ENCODE data around the gene TSPAN14.

TSPAN14 gene

DNA sequence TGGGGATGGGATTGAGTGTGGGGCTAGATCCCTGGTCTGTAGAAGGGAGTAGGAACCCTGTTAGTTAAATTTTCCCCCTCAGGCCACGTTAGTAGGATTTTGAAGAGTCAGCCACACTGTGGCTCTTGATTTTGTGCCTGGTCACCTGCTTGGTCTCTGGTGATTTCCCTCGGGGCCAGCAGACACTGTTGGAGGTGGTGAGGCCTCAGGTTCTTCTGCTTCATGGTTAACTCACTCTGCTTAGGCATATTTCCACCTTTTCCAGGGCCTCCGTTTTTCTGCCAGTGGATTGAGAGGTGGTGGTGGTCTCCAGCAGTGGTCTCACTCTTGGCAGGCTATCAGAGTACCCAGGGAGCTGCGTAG lies 4.1 kb downstream of the TSPAN14 start:
- DNase-seq (ENCODE audit: low read depth in 1 of 2, low spot score in 1 of 2), result no peak
- Histone ChIP-seq H3K27me3 (ENCODE audit: insufficient read depth, poor library complexity, severe bottlenecking) (no peaks in the 10 kb centered on the region), H3K4me3 (replicated peaks; ENCODE audit: insufficient read depth, low read length) (no peak overlapping the region), H3K27ac (replicated peaks) (peak overlapping the region; percentile 16; the same call in 1 of the 2 replicates)
- TF ChIP-seq, protein P1, sequence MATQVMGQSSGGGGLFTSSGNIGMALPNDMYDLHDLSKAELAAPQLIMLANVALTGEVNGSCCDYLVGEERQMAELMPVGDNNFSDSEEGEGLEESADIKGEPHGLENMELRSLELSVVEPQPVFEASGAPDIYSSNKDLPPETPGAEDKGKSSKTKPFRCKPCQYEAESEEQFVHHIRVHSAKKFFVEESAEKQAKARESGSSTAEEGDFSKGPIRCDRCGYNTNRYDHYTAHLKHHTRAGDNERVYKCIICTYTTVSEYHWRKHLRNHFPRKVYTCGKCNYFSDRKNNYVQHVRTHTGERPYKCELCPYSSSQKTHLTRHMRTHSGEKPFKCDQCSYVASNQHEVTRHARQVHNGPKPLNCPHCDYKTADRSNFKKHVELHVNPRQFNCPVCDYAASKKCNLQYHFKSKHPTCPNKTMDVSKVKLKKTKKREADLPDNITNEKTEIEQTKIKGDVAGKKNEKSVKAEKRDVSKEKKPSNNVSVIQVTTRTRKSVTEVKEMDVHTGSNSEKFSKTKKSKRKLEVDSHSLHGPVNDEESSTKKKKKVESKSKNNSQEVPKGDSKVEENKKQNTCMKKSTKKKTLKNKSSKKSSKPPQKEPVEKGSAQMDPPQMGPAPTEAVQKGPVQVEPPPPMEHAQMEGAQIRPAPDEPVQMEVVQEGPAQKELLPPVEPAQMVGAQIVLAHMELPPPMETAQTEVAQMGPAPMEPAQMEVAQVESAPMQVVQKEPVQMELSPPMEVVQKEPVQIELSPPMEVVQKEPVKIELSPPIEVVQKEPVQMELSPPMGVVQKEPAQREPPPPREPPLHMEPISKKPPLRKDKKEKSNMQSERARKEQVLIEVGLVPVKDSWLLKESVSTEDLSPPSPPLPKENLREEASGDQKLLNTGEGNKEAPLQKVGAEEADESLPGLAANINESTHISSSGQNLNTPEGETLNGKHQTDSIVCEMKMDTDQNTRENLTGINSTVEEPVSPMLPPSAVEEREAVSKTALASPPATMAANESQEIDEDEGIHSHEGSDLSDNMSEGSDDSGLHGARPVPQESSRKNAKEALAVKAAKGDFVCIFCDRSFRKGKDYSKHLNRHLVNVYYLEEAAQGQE (IDR thresholded peaks at IDR 0.05; ENCODE audit: insufficient replicate concordance, low read depth), result no peak
- no peak for TF ChIP-seq POLR2AphosphoS5 (IDR thresholded peaks at IDR 0.05; ENCODE audit: low read depth)
- TF ChIP-seq SPI1 (IDR thresholded peaks at IDR 0.05; ENCODE audit: borderline replicate concordance, low read depth), result no peak
- TF ChIP-seq, protein P2, sequence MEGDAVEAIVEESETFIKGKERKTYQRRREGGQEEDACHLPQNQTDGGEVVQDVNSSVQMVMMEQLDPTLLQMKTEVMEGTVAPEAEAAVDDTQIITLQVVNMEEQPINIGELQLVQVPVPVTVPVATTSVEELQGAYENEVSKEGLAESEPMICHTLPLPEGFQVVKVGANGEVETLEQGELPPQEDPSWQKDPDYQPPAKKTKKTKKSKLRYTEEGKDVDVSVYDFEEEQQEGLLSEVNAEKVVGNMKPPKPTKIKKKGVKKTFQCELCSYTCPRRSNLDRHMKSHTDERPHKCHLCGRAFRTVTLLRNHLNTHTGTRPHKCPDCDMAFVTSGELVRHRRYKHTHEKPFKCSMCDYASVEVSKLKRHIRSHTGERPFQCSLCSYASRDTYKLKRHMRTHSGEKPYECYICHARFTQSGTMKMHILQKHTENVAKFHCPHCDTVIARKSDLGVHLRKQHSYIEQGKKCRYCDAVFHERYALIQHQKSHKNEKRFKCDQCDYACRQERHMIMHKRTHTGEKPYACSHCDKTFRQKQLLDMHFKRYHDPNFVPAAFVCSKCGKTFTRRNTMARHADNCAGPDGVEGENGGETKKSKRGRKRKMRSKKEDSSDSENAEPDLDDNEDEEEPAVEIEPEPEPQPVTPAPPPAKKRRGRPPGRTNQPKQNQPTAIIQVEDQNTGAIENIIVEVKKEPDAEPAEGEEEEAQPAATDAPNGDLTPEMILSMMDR (IDR thresholded peaks at IDR 0.05; ENCODE audit: insufficient read depth, low read length), result no peak
- no peak for TF ChIP-seq GABPA (IDR thresholded peaks at IDR 0.05; ENCODE audit: low read depth)

DNA sequence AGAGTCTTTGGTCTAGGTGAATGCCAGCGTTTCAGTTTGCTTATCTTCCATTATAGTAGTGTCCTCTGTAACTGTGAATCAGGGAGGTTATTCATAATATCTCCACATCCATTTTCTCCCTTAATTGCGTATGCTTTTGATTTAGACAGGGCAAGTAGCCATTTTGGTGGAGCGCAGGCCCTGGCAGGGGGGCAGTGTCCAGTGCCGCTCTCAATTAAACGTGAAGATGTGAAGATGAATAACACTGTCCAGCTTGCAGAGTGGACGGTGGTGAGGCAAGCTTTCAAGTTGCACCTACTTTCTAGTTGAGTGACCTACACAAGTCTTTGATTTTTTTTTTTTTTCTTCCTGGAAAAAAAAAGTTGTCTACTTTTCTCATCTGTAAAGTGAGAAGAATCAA lies 4.5 kb downstream of the TSPAN14 start:
- no peak overlapping the region for H3K4me3 ChIP-seq (replicated peaks; ENCODE audit: insufficient read depth, low read length)
- TF ChIP-seq, protein P1 (IDR thresholded peaks at IDR 0.05; ENCODE audit: insufficient replicate concordance, low read depth), result no peak
- TF ChIP-seq, protein P2 (IDR thresholded peaks at IDR 0.05; ENCODE audit: insufficient read depth, low read length), result no peak
- TF ChIP-seq GABPA (IDR thresholded peaks at IDR 0.05; ENCODE audit: low read depth) (no peak), POLR2AphosphoS5 (IDR thresholded peaks at IDR 0.05; ENCODE audit: low read depth) (no peak), SPI1 (IDR thresholded peaks at IDR 0.05; ENCODE audit: borderline replicate concordance, low read depth) (no peak)
- no peaks in the 10 kb centered on the region for H3K27me3 ChIP-seq (ENCODE audit: insufficient read depth, poor library complexity, severe bottlenecking)
- H3K27ac ChIP-seq (replicated peaks), result peak overlapping the region; percentile 16; the same call in 1 of the 2 replicates
- DNase-seq (ENCODE audit: low read depth in 1 of 2, low spot score in 1 of 2), result no peak

DNA sequence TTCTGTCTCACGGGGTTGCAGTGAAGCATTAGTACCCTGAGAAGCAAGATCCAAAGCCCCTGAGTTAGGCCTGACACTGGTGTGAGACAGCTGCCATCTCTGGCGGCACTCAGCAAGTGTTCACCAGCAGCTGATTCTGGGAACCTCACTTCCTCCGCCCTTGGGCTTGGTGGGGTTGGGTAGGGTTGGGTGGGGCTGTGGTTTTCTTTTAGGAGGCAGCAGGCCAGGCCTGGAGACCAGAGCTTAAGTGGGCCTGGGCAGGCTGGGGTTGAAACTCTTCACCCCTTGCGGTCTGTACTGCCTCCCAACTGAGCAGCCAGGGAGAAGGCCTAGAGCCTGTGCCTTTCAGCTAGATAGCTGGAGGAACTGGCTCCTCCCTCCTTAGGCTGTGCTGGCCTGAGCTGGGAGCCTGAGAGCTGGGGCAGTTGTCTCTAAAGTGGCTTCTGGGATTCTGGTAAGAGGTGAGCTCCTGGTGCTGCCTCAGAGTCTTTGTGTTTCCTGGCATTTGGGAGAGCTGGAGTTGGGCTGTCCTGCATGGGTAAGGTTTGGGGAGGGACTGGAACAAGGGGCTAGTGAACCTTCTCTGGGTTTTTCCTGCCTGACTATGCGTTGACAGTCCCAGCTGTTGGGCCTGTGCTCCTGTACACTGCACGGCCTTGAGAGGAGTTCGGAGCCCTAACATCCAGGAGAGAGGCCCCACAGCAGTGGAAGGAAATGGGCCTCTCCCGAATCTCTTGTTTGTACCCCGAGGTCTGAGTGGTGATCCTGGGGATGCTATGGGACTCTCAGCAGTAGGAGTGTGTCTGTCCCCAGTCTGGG lies 5.1 kb downstream of the TSPAN14 start:
- Histone ChIP-seq H3K27me3 (ENCODE audit: insufficient read depth, poor library complexity, severe bottlenecking) (no peaks in the 10 kb centered on the region), H3K27ac (replicated peaks) (peak overlapping the region; percentile 40), H3K4me3 (replicated peaks; ENCODE audit: insufficient read depth, low read length) (peak overlapping the region; percentile 12)
- TF ChIP-seq GABPA (IDR thresholded peaks at IDR 0.05; ENCODE audit: low read depth), result no peak
- peak; percentile 29; the same call in 1 of the 2 replicates for TF ChIP-seq POLR2AphosphoS5 (IDR thresholded peaks at IDR 0.05; ENCODE audit: low read depth)
- TF ChIP-seq SPI1 (IDR thresholded peaks at IDR 0.05; ENCODE audit: borderline replicate concordance, low read depth), result peak; percentile 72; the same call in 1 of the 2 replicates
- peak; percentile 63 to 90 for DNase-seq (ENCODE audit: low read depth in 1 of 2, low spot score in 1 of 2)

DNA sequence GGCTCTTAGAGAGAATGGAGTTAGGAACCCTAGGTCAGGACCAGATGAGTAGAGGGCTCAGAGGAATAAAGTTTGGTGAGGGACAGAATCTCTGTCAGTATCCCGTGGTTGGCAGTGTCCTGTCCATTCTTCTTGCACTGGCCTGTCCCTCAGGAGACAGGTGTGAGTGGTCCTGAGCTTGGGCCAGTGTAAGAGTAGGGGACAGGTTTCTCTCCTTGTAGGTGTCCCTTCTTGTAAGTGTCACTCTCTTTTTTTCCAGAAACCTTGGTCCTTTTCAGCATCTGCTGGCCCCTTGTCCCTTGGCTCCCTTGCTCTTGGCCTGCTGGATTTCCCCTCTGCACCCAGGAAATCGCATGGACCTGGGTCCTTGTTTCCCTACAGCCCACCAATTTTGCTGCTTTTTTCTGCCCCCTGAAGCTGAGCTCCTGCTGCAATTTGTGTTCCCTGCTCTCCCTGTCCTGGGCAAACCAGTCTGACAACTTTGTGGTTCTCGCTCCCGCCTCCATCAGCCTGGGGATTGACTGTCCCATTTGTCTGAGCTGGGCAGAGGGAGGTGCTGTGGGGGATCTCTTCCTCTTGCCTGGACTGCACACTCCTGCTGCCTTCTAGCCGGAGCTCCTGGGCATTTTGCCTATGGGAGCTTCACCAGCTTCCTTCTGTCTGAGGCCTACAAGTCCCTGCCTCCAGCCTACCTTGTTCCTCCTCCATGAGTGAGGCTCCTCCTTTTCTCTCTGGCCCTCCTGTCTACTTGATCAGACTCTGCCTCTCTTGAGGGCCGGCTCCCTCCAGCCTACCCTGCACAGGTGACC lies 6.5 kb downstream of the TSPAN14 start:
- Histone ChIP-seq H3K27ac (replicated peaks) (peak overlapping the region; percentile 40), H3K27me3 (ENCODE audit: insufficient read depth, poor library complexity, severe bottlenecking) (no peaks in the 10 kb centered on the region), H3K4me3 (replicated peaks; ENCODE audit: insufficient read depth, low read length) (no peak overlapping the region)
- TF ChIP-seq, protein P1 (IDR thresholded peaks at IDR 0.05; ENCODE audit: insufficient replicate concordance, low read depth), result no peak
- TF ChIP-seq, protein P2 (IDR thresholded peaks at IDR 0.05; ENCODE audit: insufficient read depth, low read length), result no peak
- TF ChIP-seq GABPA (IDR thresholded peaks at IDR 0.05; ENCODE audit: low read depth), result no peak
- DNase-seq (ENCODE audit: low read depth in 1 of 2, low spot score in 1 of 2), result peak; percentile 57 to 59

All from HL-60 (cell line).